GM18867 (cell line): ENCODE results near the gene ODAD2.

Experiments
- ATAC-seq: cut with Tn5 transposase; IDR thresholded peaks from one replicate; pipeline ENCODE4 v1.9.1; 2021; ENCODE audit warnings: mild to moderate bottlenecking, moderate library complexity; ENCODE audit not compliant: unreplicated experiment

Gene ODAD2

GRCh38 chr10:27779462-27780015 lies 219.3 kb downstream of the ODAD2 start:
- ATAC-seq, result no peak

- ATAC-seq, result no peak
Observed at GRCh38 chr10:27774831-27775230, 224.0 kb downstream of the ODAD2 start.

- no peak for ATAC-seq
Observed at GRCh38 chr10:27771231-27771630, 227.6 kb downstream of the ODAD2 start.

- ATAC-seq, result no peak
Observed at GRCh38 chr10:27770181-27770580, 228.7 kb downstream of the ODAD2 start.
